Raji (cell line): ENCODE measurements around the gene SRA1.
A peak's percentile ranks its signal among the peaks of the same experiment; 100 is the strongest.

Experiments
- POLR2A ChIP-seq: IDR thresholded peaks from 2 replicates; pipeline ENCODE4 v1.6.1; 2011; ENCODE audit warnings: low read depth, low read length, control low read depth; ENCODE audit not compliant: insufficient read depth

The SRA1 gene

DNA sequence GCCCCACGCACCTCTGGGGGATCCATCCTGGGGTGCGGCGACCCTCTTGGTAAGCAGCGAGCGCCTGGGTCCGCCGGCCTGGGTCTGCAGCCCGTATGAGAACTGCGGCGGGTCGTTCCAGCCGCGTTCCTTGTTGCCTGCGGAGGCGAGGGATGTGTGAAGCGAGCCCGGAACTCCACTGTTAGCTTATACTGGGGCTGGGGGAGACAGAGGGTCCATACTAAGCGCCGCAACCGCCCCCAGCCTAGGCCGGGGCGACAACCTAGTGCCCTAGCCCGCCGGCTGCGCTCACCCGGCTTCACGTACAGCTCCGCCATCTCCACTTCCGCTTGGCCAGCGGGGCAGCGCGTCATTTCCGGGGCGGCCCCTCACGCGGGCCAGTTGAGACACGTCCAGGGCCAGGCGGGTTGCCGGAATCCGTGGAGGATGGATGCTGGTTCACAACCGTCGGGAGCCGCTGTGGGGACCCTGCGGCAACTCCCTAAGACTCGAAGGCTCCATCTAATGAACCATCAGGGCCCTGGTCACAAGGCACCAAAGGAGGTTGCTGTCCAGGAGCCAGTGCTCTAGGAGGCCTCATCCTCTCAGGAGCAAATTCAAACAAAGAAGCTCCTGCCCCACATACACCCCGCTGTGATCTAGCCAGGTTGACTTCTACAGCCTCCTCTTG lies at the start of gene SRA1:
TSS of gene SRA1 (minus strand) at position 338 of the 670 bp plus-strand sequence. CDS start at position 317, 21 bp downstream.
- peak; percentile 96 for TF ChIP-seq POLR2A

DNA sequence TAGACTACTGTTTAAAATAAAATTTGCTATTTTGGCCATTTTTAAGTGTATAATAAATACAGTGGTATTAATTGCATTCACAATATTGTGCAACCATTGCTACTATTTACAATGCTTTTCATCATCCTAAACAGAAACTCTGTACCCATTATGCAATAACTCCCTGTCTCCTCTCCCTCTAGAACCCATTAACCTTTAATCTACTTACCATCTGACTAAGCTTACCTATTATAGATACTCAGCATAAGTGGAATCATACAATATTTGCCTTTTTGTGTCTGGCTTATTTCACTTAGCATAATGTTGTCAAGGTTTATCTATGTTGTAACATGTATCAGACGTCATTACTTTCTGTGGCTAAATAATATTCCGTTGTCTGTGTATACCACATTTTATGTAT lies 49.8 kb upstream of the SRA1 start:
- TF ChIP-seq POLR2A: no peak

DNA sequence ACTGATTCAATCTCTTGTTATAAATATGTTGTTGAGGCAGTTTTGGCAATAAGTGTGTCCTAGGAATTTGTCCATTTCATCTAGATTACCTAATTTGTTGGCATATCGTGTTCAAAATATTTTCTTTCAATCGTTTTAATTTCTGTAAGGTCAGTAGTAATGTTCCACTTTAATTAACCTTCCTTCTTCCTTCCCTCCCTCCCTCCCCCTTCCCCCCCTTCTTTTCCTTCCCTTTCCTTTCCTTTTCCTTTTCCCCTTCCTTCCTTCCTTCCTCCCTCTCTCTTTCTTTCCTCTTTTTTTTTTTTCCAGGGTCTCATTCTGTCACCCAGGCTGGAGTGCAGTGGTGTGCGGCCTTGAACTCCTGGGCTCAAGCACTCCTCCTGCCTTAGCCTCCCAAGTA lies 48.6 kb upstream of the SRA1 start:
- TF ChIP-seq POLR2A: no peak

DNA sequence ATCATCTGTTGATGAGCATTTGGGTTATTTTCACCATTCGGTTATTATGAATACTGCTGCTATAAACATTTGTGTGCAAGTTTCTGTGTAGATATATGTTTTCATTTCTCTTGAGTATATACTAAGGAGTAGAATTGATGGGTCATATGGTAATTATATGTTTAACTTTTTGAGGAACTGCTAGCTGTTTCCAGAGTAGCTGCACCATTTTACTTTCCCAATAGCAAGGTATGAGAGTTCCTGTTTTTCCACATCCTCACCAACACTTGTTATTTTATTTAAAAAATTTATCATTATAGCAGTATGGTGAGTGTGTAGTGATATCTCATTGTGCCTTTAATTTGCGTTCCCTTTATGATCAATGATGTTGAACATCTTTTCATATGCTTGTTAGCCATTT lies 46.5 kb upstream of the SRA1 start:
- no peak for TF ChIP-seq POLR2A

DNA sequence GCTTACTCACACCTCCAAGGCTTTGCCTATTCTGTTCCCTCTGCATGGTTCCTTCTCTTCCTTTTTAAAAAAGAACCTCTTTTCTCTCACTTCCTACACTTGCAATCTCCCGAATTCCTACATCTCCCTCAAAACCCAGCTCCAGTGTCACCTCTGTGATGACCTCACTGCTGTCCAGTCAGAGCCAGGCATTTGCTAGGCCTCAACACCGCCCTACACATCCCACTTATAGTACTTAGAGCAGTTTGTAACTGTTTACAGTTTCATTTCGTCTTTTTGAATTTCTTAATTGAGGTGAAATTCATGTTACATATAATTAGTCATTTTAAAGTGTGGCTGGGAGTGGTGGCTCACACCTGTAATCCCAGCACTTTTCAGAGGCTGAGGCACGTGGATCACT lies 44.9 kb upstream of the SRA1 start:
- TF ChIP-seq POLR2A: no peak

DNA sequence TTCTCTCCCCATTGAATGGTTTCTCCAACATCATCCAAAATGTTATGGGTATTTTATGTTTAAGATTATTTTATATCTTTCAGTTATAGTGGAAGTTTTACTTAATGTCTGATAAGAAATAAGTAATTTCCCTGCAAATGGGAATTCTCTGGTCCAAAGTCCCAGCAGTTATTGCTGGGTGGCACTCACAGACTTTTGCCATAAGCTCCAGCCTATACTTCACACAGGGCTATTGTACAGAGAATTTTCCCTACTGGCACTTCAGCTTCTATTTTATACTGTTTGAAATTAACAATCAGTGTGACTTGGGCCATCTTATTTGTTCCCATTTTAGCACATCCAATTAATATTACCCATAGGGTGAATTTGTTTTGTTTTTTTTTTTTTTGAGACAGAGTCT lies 42.8 kb upstream of the SRA1 start:
- TF ChIP-seq POLR2A: no peak

DNA sequence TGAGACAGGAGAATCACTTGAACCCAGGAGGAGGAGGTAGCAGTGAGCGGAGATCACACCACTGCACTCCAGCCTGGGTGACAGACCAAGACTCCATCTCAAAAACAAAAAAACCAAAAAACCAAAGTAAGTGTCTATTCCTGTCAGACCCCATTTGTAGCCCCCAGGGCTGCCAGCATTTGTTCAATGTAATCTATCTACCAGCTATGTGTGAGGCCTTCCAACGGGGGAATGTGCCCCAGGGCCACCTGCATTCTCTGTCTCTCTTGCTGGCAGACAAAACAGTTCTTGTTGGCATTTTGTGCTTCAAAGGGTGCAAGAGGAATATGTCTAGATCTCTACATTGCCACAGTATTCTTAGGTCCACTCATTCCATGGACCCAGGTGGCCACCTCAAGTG lies 41.6 kb upstream of the SRA1 start:
- no peak for TF ChIP-seq POLR2A

DNA sequence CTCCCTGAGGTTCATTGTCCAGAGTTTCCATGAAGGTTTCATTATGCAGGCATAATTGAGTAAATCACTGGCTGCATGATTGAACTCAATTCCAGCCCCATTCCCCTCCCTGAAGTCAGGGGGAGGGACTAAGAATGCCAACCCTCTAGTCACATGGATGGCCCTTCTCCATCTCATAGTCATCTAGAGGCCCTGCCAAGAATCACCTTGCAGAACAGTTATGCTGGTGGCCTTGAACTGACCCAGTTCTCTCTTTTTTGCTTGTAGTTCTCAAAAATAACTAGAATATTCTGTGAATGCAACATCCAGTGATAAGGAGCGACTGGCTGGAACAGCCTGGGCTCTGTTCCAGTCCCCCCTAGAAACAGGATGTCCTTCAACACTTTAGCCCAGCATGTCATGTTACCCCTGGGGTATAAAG lies 39.1 kb upstream of the SRA1 start:
- TF ChIP-seq POLR2A: no peak

DNA sequence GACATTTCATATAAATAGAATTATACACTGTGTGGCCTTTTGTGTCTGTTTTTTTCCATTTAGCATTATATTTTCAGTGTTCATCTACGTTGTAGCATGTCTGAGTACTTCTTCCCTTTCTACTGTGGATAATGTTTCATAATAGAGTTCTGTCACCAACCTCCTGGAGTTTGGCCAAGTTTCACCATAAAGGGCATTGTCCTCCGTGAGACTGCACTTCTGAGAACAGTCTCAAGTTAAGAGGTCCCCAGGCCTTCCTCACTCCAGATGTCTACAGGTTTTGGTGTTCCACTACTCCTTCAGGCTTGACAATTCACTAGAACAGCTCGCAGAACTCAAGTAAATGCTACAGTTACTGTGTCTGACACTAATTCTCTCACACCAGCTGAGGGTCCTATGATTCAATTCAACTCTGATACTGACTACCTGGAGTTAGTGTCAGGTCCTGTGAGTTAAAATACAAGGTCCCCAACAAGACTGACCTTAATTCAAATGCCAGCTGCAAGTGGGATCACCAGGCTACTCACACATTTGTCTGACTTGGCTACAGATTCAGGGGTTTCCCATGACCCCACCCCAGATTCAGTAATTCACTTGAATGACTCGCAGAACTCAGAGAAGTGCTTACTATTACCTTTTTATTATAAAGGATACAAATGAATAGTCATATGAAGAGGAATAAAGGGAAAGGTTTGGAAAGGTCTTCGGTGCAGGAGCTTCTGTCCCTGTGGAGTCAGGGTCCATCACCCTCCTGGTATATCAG lies 38.4 kb upstream of the SRA1 start:
- no peak for TF ChIP-seq POLR2A

DNA sequence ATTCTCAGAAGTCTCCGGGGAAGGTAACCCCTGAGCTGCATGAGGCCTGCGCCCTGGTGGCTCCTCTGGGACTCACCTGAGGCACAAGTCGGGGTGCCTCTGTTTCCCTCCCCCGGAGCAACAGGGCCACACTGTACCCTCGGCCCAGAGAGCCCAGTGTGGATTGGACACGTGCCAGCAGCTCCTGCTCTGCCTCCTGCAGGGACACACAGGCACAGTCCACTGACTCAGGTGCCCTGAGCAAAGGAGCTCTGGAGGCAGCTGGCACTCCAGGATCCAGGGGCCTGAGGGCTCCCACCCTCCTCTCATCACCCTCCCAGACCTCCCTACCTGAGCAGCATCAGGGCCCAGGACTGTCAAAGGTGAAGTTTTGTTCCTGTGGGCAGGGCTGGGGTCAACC lies 36.9 kb upstream of the SRA1 start:
- no peak for TF ChIP-seq POLR2A

DNA sequence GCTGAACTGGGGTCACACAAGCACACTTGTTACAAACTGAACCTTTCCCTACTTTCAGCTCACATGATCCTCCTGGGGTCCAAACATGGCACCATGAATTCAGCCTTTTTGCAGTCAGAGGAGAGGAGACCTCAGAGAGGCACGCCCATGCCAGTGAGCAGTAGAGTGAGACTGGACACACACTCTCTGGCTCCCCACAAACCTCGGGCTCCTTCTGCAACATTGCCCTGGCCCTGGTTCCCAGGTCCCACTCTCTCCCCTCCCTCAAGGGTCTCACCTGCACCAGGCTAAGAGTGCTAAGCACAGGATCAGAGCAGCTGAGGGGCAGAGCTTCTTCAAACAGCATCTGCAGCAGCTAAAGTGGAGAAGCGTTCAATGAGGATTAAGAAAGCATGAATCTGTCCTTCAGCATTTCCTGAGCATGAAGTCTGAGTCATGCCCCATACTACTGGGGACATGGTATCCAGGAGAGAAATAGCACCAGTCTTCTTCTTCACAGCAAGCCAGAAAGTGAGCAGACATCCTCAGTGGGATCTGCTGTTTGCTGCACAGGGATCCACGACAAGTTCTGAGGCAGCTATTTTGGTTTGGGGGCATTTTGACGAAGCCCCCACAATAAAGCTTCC lies 34.6 kb upstream of the SRA1 start:
- no peak for TF ChIP-seq POLR2A

DNA sequence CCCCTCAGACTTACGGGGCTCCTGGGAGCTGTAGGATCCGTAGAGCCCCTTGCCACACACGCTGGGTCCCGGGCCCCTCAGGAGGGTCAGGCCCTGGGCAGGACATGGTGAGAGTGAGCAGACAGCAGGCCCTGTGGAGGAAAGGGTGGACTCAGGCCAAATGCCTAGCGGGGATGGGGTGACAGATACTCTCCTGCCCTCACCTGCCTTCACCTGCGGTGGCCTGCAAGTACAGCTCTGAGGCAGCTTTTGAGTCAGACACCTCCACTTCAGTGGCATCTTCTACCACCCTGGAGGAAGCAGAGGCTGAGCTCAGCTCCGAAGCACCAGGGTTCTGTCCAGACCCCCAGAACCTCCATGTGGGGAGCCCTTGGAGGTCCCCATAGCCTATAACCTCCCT lies 33.6 kb upstream of the SRA1 start:
- no peak for TF ChIP-seq POLR2A

DNA sequence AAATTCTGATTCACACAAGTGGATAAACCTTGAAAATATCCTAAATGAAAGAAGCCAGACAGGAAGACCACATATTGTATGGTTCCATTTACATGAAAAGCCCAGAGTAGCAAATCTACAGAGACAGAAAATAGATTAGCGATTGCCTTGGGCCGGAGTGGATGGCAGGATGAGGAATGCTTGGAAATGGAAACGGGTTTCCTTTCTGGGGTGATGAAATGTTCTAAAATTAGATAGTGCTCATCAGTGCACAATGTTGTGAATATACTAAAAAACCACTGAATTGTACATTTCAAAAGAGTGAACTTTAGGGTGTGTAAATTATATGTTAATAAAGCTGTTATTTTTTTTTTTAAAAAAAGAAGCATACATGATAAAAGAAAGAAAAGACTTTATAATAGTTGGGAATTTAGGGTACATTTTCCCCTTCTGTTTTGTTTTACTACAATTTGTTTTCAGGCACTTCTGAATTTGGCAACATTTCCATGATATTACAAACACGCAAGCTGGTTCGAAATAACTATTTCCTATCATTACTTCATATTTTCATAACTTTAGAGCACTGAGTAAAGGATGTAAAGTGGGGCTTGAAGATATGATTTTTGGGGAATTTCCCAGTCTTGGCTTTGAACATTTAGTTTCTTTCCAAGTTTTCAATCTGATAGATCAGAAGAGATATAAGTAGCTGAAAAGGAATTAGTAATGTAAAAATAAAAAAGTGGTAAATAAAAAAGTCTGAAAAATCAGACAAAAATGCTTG lies 31.2 kb upstream of the SRA1 start:
- TF ChIP-seq POLR2A: no peak

DNA sequence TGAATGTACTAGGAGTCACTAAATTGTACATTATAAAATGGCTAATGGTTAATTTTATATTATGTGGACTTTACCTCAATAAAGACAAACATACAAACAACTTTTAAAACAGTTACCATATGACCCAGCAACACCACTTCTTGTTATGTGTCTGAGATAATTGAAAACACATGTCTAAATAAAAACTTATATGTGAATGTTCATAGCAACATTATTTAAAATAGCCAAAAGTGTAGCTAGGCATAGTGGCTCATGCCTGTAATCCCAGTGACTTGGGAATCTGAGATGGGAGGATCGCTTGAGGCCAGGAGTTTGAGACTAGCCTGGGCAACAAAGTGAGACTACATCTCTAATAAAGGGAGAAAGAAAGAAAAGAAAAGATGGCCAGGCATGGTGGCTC lies 30.2 kb upstream of the SRA1 start:
- TF ChIP-seq POLR2A: no peak

DNA sequence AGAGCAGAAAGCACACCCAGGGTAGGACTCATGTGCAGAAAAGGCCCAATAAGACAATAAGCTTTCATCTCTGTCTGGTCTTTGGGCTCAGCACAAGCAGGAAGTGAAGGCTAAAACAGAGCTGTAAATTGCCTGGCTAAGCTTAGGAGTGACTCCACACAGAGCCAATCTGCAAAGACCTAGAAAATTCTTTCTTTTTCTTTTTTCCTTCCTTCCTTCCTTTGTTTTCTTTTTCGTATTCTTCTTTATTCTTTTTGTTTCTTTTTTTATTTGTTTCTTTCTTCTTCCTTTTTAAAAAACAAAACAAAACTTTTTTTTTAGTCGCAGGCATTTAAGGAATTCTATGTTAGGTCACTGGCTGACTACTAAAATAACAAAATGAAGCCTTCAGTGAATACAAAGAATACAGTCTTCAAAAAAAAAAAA lies 19.5 kb upstream of the SRA1 start:
- TF ChIP-seq POLR2A: no peak

DNA sequence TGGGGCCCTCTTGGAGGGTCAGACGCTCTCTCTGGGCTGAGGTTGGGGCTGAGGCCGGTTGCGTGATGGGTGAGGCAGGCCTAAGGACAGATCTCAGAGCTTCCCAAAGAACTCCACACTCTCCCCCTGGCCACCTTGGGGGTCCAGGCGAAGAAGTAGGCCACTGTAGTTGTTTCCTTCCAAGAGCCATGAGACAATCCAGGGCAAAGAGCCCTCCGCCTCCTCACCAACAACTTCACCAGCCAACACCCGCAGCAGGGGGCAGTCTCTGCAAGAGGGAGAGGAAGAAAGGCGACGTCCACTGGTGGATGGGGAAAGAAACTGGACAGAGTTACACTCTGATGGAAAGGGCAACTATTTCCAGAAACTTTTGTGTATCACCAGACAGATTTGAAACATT lies 18.0 kb upstream of the SRA1 start:
- no peak for TF ChIP-seq POLR2A

DNA sequence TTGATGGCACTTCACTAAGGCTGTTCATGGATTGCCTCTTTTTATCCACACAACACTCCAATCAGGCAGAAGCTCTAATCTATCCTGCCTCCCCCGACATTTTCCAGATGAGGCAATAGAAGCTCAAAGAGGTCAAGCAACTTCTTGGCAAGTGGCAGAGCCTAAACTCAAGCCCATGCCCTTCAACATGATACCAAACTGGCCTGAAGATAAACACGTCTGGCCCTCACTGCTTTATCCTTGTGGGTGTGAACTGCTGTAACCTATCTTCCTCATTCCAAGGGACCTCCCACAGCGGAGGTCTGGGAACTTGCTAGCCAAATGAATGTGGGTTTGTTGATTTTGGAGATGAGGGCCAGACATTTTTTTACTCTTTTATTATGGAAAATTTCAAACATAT lies 16.9 kb upstream of the SRA1 start:
- no peak for TF ChIP-seq POLR2A
